Measurements from ENCODE around the gene TGM6.

Gene TGM6

GRCh38 chr20:2455771-2456497, 75.2 kb downstream of the TGM6 start:
- peaks cover 23% of the 10 kb centered on the region for H3K36me3 ChIP-seq
- no peaks in the 10 kb centered on the region for H3K9me3 ChIP-seq (ENCODE audit: severe bottlenecking)
- no peak for TF ChIP-seq CTCF (IDR thresholded peaks at IDR 0.05; ENCODE audit: low read depth, low read length)
- no peak overlapping the region for H3K27ac ChIP-seq
- H3K4me3 ChIP-seq (ENCODE audit: low read depth, low read length) = no peak overlapping the region
- DNase-seq = no peak
- H3K27me3 ChIP-seq (ENCODE audit: insufficient read depth, low read depth, severe bottlenecking) = no peaks in the 10 kb centered on the region

- Histone ChIP-seq H3K27ac (no peak overlapping the region), H3K9me3 (ENCODE audit: severe bottlenecking) (no peaks in the 10 kb centered on the region), H3K27me3 (ENCODE audit: insufficient read depth, low read depth, severe bottlenecking) (no peaks in the 10 kb centered on the region), H3K4me3 (ENCODE audit: low read depth, low read length) (no peak overlapping the region), H3K36me3 (peaks cover 54% of the 10 kb centered on the region)
- TF ChIP-seq CTCF (IDR thresholded peaks at IDR 0.05; ENCODE audit: low read depth, low read length) = no peak
- DNase-seq = no peak
Measured at GRCh38 chr20:2458919-2459499, 78.3 kb downstream of the TGM6 start.

- no peak for TF ChIP-seq CTCF (IDR thresholded peaks at IDR 0.05; ENCODE audit: low read depth, low read length)
- no peaks in the 10 kb centered on the region for H3K27me3 ChIP-seq (ENCODE audit: insufficient read depth, low read depth, severe bottlenecking)
Measured at GRCh38 chr20:2459981-2460751, 79.5 kb downstream of the TGM6 start.

GRCh38 chr20:2460752-2461424, 80.2 kb downstream of the TGM6 start:
- Histone ChIP-seq H3K4me3 (ENCODE audit: low read depth, low read length) (no peak overlapping the region), H3K27me3 (ENCODE audit: insufficient read depth, low read depth, severe bottlenecking) (no peaks in the 10 kb centered on the region), H3K27ac (no peak overlapping the region), H3K9me3 (ENCODE audit: severe bottlenecking) (no peaks in the 10 kb centered on the region), H3K36me3 (peaks cover 71% of the 10 kb centered on the region)
- DNase-seq = no peak
- TF ChIP-seq CTCF (IDR thresholded peaks at IDR 0.05; ENCODE audit: low read depth, low read length) = no peak

More at GRCh38 chr20:2459981-2460751, 79.5 kb downstream of the TGM6 start:
- Histone ChIP-seq H3K4me3 (ENCODE audit: low read depth, low read length) (no peak overlapping the region), H3K9me3 (ENCODE audit: severe bottlenecking) (no peaks in the 10 kb centered on the region), H3K36me3 (peaks cover 66% of the 10 kb centered on the region), H3K27ac (no peak overlapping the region)
- no peak for DNase-seq

GRCh38 chr20:2462484-2462883, 81.8 kb downstream of the TGM6 start:
- Histone ChIP-seq H3K9me3 (ENCODE audit: severe bottlenecking) (no peaks in the 10 kb centered on the region), H3K4me3 (ENCODE audit: low read depth, low read length) (no peak overlapping the region), H3K27me3 (ENCODE audit: insufficient read depth, low read depth, severe bottlenecking) (no peaks in the 10 kb centered on the region), H3K27ac (no peak overlapping the region), H3K36me3 (peaks cover 87% of the 10 kb centered on the region)
- TF ChIP-seq CTCF (IDR thresholded peaks at IDR 0.05; ENCODE audit: low read depth, low read length) = no peak
- DNase-seq = no peak
